Neural crest cell (in vitro differentiated cells): ENCODE results near the gene VIPR2. TPM values are rescaled to one million over a fixed set of nuclear protein-coding genes. Genes with fewer than 3 reads are reported as not detected.

Experiments
- DNase-seq: peaks from one replicate; pipeline ENCODE4 v3.0.0; 2021; ENCODE audit warnings: low read depth, mixed read lengths, low spot score
- H3K27ac Mint-ChIP-seq: one replicate; pipeline ENCODE4 v1.8.0; 2021; ENCODE audit warnings: mild to moderate bottlenecking, mixed read lengths; ENCODE audit not compliant: unreplicated experiment
- H3K27me3 Mint-ChIP-seq: 2 replicates; pipeline ENCODE4 v1.8.0; 2021; ENCODE audit warnings: low read depth, mild to moderate bottlenecking, mixed read lengths
- H3K36me3 Mint-ChIP-seq: 2 replicates; pipeline ENCODE4 v1.8.0; 2021; ENCODE audit warnings: low read depth, mild to moderate bottlenecking, mixed read lengths
- H3K4me1 Mint-ChIP-seq: 2 replicates; pipeline ENCODE4 v1.8.0; 2021; ENCODE audit warnings: mixed read lengths
- H3K4me3 Mint-ChIP-seq: one replicate; pipeline ENCODE4 v1.8.0; 2021; ENCODE audit warnings: mild to moderate bottlenecking, mixed read lengths
- H3K9me3 Mint-ChIP-seq: 2 replicates; pipeline ENCODE4 v1.8.0; 2021; ENCODE audit warnings: mixed read lengths
- CTCF ChIP-seq: fragments of 200-600 bp; sonication (generic); conservative IDR thresholded peaks from 2 replicates; pipeline ENCODE4 v1.5.0; 2021; ENCODE audit warnings: antibody characterized with exemption, mild to moderate bottlenecking
- total RNA-seq: library from RNA; stranded (reverse); gene quantifications from 2 replicates; pipeline ENCODE4 v1.2.1, GENCODE V29; 2021

The VIPR2 gene
- total RNA-seq, 1 donor from 2014 or later: 0.16 TPM

- peaks cover 3% of the 10 kb centered on the region for H3K27me3 Mint-ChIP-seq
- H3K9me3 Mint-ChIP-seq: no peaks in the 10 kb centered on the region
- DNase-seq: no peak
- TF ChIP-seq CTCF: no peak
- no peak overlapping the region for H3K27ac Mint-ChIP-seq
- H3K36me3 Mint-ChIP-seq: no peaks in the 10 kb centered on the region
- H3K4me1 Mint-ChIP-seq: peaks cover 27% of the 10 kb centered on the region
- no peak overlapping the region for H3K4me3 Mint-ChIP-seq
Observed at GRCh38 chr7:159067576-159068487, 76.8 kb downstream of the VIPR2 start.

- Mint-ChIP-seq H3K9me3 (peaks cover 4% of the 10 kb centered on the region), H3K27ac (no peak overlapping the region)
- TF ChIP-seq CTCF: no peak
Observed at GRCh38 chr7:159066816-159067575, 77.7 kb downstream of the VIPR2 start.

GRCh38 chr7:159065852-159066480, 78.7 kb downstream of the VIPR2 start:
- TF ChIP-seq CTCF: no peak
- H3K27ac Mint-ChIP-seq: no peak overlapping the region
- H3K4me3 Mint-ChIP-seq: no peak overlapping the region
- H3K27me3 Mint-ChIP-seq: peaks cover 13% of the 10 kb centered on the region
- no peak for DNase-seq
- peaks cover 27% of the 10 kb centered on the region for H3K4me1 Mint-ChIP-seq
- H3K36me3 Mint-ChIP-seq: peaks cover 3% of the 10 kb centered on the region
- H3K9me3 Mint-ChIP-seq: peaks cover 4% of the 10 kb centered on the region

More at GRCh38 chr7:159066816-159067575, 77.7 kb downstream of the VIPR2 start:
- H3K27me3 Mint-ChIP-seq: peaks cover 8% of the 10 kb centered on the region
- H3K4me1 Mint-ChIP-seq: peaks cover 27% of the 10 kb centered on the region
- H3K36me3 Mint-ChIP-seq: peaks cover 3% of the 10 kb centered on the region
- DNase-seq: no peak
- no peak overlapping the region for H3K4me3 Mint-ChIP-seq

- no peak overlapping the region for H3K27ac Mint-ChIP-seq
- peaks cover 3% of the 10 kb centered on the region for H3K36me3 Mint-ChIP-seq
- no peak for TF ChIP-seq CTCF
- H3K9me3 Mint-ChIP-seq: peaks cover 4% of the 10 kb centered on the region
- H3K27me3 Mint-ChIP-seq: peaks cover 13% of the 10 kb centered on the region
- no peak overlapping the region for H3K4me3 Mint-ChIP-seq
- peaks cover 19% of the 10 kb centered on the region for H3K4me1 Mint-ChIP-seq
- no peak for DNase-seq
Observed at GRCh38 chr7:159064816-159065510, 79.7 kb downstream of the VIPR2 start.
